ENCODE results near the gene LRRC8D.

- TF ChIP-seq TARDBP (IDR thresholded peaks at IDR 0.05) (no peak), SUZ12 (IDR thresholded peaks at IDR 0.05) (no peak), FOXM1 (IDR thresholded peaks at IDR 0.05; ENCODE audit: borderline replicate concordance) (no peak), ARNT (IDR thresholded peaks at IDR 0.05) (no peak), HDGF (IDR thresholded peaks at IDR 0.05; ENCODE audit: borderline replicate concordance) (no peak), BHLHE40 (IDR thresholded peaks at IDR 0.05; ENCODE audit: borderline replicate concordance) (no peak), NFRKB (IDR thresholded peaks at IDR 0.05) (no peak), L3MBTL2 (conservative IDR thresholded peaks at IDR 0.05) (no peak), ZNF384 (IDR thresholded peaks at IDR 0.05) (no peak)
These were observed 86.9 kb downstream of the LRRC8D start for GRCh38 chr1:89907727-89908212.

Measured in HEK293T (cell line).